ENCODE data around the gene TAAR1.

Gene TAAR1

GRCh38 chr6:132633362-132633761 is 25.6 kb downstream of the TAAR1 start:
- TF ChIP-seq CTCF (IDR thresholded peaks at IDR 0.05; ENCODE audit: insufficient read depth, low read length, missing control alignments): no peak
- no peak overlapping the region for H3K4me3 ChIP-seq (ENCODE audit: low read depth, low read length)
- ChIA-PET POLR2A (no interaction called here), CTCF (no interaction called here)
- no peak for DNase-seq (ENCODE audit: low read depth, low spot score)

GRCh38 chr6:132624175-132624574 is 34.8 kb downstream of the TAAR1 start, which contains the start of gene TAAR2:
TSS of gene TAAR2 (minus strand) at chr6:132624275. CDS start at chr6:132624275, 0 bp downstream.
- no peak within 1 kb of the TSS for H3K4me3 ChIP-seq (ENCODE audit: low read depth, low read length)
- TF ChIP-seq CTCF (IDR thresholded peaks at IDR 0.05; ENCODE audit: insufficient read depth, low read length, missing control alignments): no peak
- POLR2A ChIA-PET: no interaction called here
- CTCF ChIA-PET: no interaction called here
- DNase-seq (ENCODE audit: low read depth, low spot score): no peak

GRCh38 chr6:132623106-132623845 is 35.7 kb downstream of the TAAR1 start:
- no peak for DNase-seq (ENCODE audit: low read depth, low spot score)
- ChIA-PET POLR2A (no interaction called here), CTCF (no interaction called here)
- TF ChIP-seq CTCF (IDR thresholded peaks at IDR 0.05; ENCODE audit: insufficient read depth, low read length, missing control alignments): no peak
- no peak overlapping the region for H3K4me3 ChIP-seq (ENCODE audit: low read depth, low read length)

- no peak overlapping the region for H3K4me3 ChIP-seq (ENCODE audit: low read depth, low read length)
- ChIA-PET CTCF (no interaction called here), POLR2A (no interaction called here)
- TF ChIP-seq CTCF (IDR thresholded peaks at IDR 0.05; ENCODE audit: insufficient read depth, low read length, missing control alignments): no peak
- no peak for DNase-seq (ENCODE audit: low read depth, low spot score)
Measured at GRCh38 chr6:132616677-132617076, 42.3 kb downstream of the TAAR1 start.

GRCh38 chr6:132614554-132614953 is 44.4 kb downstream of the TAAR1 start:
- DNase-seq (ENCODE audit: low read depth, low spot score): no peak
- TF ChIP-seq CTCF (IDR thresholded peaks at IDR 0.05; ENCODE audit: insufficient read depth, low read length, missing control alignments): no peak
- no peak overlapping the region for H3K4me3 ChIP-seq (ENCODE audit: low read depth, low read length)
- POLR2A ChIA-PET: no interaction called here
- CTCF ChIA-PET: no interaction called here

- ChIA-PET POLR2A (no interaction called here), CTCF (no interaction called here)
- DNase-seq (ENCODE audit: low read depth, low spot score): no peak
- H3K4me3 ChIP-seq (ENCODE audit: low read depth, low read length): no peak overlapping the region
- TF ChIP-seq CTCF (IDR thresholded peaks at IDR 0.05; ENCODE audit: insufficient read depth, low read length, missing control alignments): no peak
Measured at GRCh38 chr6:132612449-132613108, 46.4 kb downstream of the TAAR1 start.
